Activated naive CD8-positive, alpha-beta T cell (primary cell): ENCODE data around the gene CLDN12.
"Not testable (repeated sequence)": the region's sequence is repeated elsewhere in the genome, so short reads cannot be mapped to it uniquely, and the experiment has no call there.

Source experiments
- H3K27ac Mint-ChIP-seq: one replicate; pipeline ENCODE4 v1.8.0; 2021; ENCODE audit warnings: mixed read lengths
- H3K27me3 Mint-ChIP-seq: one replicate; pipeline ENCODE4 v1.8.0; 2021; ENCODE audit warnings: mixed read lengths
- H3K36me3 Mint-ChIP-seq: one replicate; pipeline ENCODE4 v1.8.0; 2021; ENCODE audit warnings: mixed read lengths
- H3K4me1 Mint-ChIP-seq: one replicate; pipeline ENCODE4 v1.8.0; 2021; ENCODE audit warnings: low read depth, mixed read lengths
- H3K4me3 Mint-ChIP-seq: one replicate; pipeline ENCODE4 v1.8.0; 2021; ENCODE audit warnings: mild to moderate bottlenecking, mixed read lengths
- H3K9me3 Mint-ChIP-seq: one replicate; pipeline ENCODE4 v1.8.0; 2021; ENCODE audit warnings: low read depth, mixed read lengths

The CLDN12 gene

DNA sequence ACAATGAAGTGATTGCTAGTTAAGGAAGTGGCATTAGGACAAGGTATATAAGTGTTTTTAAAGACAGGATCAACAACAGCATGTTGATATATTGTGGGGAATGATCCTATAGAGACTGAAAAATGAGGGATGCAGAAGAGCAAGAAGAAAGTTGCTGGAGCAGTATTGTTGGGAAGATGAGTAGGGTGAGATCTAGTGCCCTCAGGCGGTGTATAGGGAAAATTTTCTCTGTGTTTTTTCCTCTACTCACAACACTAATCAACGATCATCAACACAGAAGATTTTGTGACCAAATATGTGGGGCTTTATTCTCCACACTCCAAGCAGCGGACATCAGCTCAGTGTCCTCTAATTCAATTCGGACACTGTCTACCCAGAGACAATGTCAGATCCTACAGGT is 56.6 kb downstream of the CLDN12 start:
- Mint-ChIP-seq H3K4me1 (peaks cover 16% of the 10 kb centered on the region), H3K4me3 (no peak overlapping the region), H3K27me3 (peaks cover 11% of the 10 kb centered on the region), H3K9me3 (peaks cover 9% of the 10 kb centered on the region), H3K27ac (no peak overlapping the region), H3K36me3 (peaks cover 12% of the 10 kb centered on the region)

DNA sequence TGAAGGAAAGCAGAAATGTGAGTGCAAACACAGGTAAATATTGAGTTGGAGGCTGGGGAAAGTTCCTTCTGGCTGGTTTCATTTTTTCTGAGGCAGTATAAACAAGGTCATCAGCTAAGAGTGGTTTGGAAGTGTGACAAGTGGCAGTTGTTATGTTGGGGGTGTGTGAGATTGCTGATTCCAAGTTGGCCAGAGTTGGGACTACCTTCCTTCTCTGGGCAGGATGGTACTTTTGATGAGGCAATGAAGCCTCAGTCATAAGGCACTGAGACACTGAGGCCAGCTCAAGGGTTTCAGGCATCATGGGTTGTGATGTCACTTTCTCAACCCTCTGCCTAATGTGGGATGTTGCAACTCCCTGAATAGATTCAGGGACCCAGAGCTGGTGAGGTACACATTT is 58.0 kb downstream of the CLDN12 start:
- peaks cover 20% of the 10 kb centered on the region for H3K36me3 Mint-ChIP-seq
- no peak overlapping the region for H3K4me3 Mint-ChIP-seq
- peaks cover 13% of the 10 kb centered on the region for H3K4me1 Mint-ChIP-seq
- H3K27me3 Mint-ChIP-seq = peaks cover 3% of the 10 kb centered on the region
- H3K9me3 Mint-ChIP-seq = peaks cover 20% of the 10 kb centered on the region
- no peak overlapping the region for H3K27ac Mint-ChIP-seq

DNA sequence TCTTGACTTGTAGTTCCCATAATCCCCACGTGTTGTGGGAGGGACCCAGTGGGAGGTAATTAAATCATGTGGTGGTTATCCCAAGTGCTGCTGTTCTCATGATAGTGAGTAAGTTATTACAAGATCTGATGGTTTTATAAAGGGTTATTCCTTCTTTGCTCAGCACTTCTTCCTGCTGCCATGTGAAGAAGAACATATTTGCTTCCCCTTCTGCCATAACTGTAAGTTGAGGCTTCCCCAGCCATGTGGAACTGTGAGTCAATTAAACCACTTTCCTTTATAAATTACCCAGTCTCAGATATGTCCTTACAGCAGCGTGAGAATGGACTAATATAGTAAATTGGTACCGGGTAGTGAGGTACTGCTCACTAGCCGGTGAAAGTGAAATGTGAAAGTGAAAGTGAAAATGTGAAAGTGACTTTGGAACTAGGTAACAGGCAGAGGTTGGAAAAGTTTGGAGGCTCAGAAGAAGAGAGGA is 59.9 kb downstream of the CLDN12 start:
- Mint-ChIP-seq H3K4me1 (peaks cover 13% of the 10 kb centered on the region), H3K36me3 (peaks cover 20% of the 10 kb centered on the region), H3K9me3 (peaks cover 20% of the 10 kb centered on the region), H3K4me3 (peak overlapping the region; percentile 86), H3K27ac (peak overlapping the region; percentile 70)
- H3K27me3 Mint-ChIP-seq = not testable (repeated sequence)
